GM12878 (cell line): ENCODE results near the gene RARRES1. TPM values are rescaled to one million over a fixed set of nuclear protein-coding genes. Genes with fewer than 3 reads are reported as not detected.
A peak's percentile ranks its signal among the peaks of the same experiment; 100 is the strongest.

Experiments
- ATAC-seq: fragments of 200-7000 bp; cut with Tn5 transposase; 3 replicates; pipeline ENCODE4 v1.9.1; 2020; ENCODE audit warnings: mild to moderate bottlenecking, moderate library complexity
- BruUV-seq: library from RNA; stranded (reverse); fragments of 400-500 nt; replicated peaks from 2 replicates; lab custom pipeline; 2021; lab: Mats Ljungman, UMichigan
- CTCF ChIA-PET: fragments of 300-600 bp; sonication (Branson Sonifier 250); formaldehyde crosslinking; extraction: SDS; loops from one replicate; lab custom pipeline; 2021; ENCODE audit warnings: inconsistent platforms; lab: Yijun Ruan, JAX
- POLR2A ChIA-PET: fragments of 350-600 bp; formaldehyde crosslinking; extraction: SDS; loops from one replicate; lab custom pipeline; 2021; ENCODE audit warnings: inconsistent platforms; lab: Charles Lee
- RAD21 ChIA-PET: fragments of 300-600 bp; sonication (Branson Sonifier 250); formaldehyde crosslinking; loops from one replicate; lab custom pipeline; 2023; ENCODE audit warnings: antibody characterized with exemption; ENCODE audit not compliant: unreplicated experiment; lab: Charles Lee
- SMC1A ChIA-PET: fragments of 300-600 bp; sonication (Branson Sonifier 250); formaldehyde crosslinking; loops from one replicate; lab custom pipeline; 2023; ENCODE audit not compliant: unreplicated experiment, uncharacterized antibody; lab: Charles Lee
- DNase-seq: peaks from one replicate; pipeline ENCODE4 v3.0.0-alpha.2; 2011; ENCODE audit warnings: low read depth, low spot score
- FAIRE-seq: peaks from 3 replicates; lab custom pipeline; 2011; peaks lifted over from hg19 to GRCh38; lab: Jason Lieb, UNC
- H2AFZ ChIP-seq: 2 replicates; pipeline ENCODE4 v1.6.0; 2011; ENCODE audit warnings: low read depth, low read length, control low read depth; ENCODE audit not compliant: control insufficient read depth
- H3K27ac ChIP-seq: 2 replicates; pipeline ENCODE4 v1.5.1; 2011; ENCODE audit warnings: control low read depth; ENCODE audit not compliant: control insufficient read depth, insufficient read depth
- H3K27me3 ChIP-seq, 2 experiments: replicated peaks in 1 of 2; 2 replicates each; pipeline versions ENCODE4 v1.6.0 to v1.6.1; 2011; ENCODE audit warnings: low read length in 1 of 2; ENCODE audit not compliant: control insufficient read depth in 2 of 2, insufficient read depth in 2 of 2
- H3K36me3 ChIP-seq, 2 experiments: 2 replicates each; pipeline ENCODE4 v1.5.1; 2011; ENCODE audit warnings: low read length in 1 of 2; ENCODE audit not compliant: control insufficient read depth in 2 of 2, insufficient read depth in 2 of 2
- H3K4me1 ChIP-seq: 2 replicates; pipeline ENCODE4 v1.6.1; 2011; ENCODE audit warnings: mild to moderate bottlenecking, low read length, moderate library complexity, mixed read lengths; ENCODE audit not compliant: control insufficient read depth, insufficient read depth
- H3K4me2 ChIP-seq: 2 replicates; pipeline ENCODE4 v1.6.0; 2011; ENCODE audit warnings: control low read depth; ENCODE audit not compliant: control insufficient read depth, insufficient read depth
- H3K4me3 ChIP-seq: fragments of 200-600 bp; sonication (generic); 2 replicates; pipeline ENCODE4 v1.5.1; 2016
- H3K79me2 ChIP-seq: 2 replicates; pipeline ENCODE4 v1.6.0; 2011; ENCODE audit warnings: low read length; ENCODE audit not compliant: control insufficient read depth, insufficient read depth
- H3K9ac ChIP-seq: 2 replicates; pipeline ENCODE4 v1.8.0; 2011; ENCODE audit warnings: low read length, control low read depth, mixed read lengths; ENCODE audit not compliant: control insufficient read depth, insufficient read depth
- H3K9me3 ChIP-seq: replicated peaks from 3 replicates; pipeline ENCODE4 v1.5.1; 2011; ENCODE audit warnings: mild to moderate bottlenecking, low read length; ENCODE audit not compliant: control insufficient read depth, insufficient read depth
- H4K20me1 ChIP-seq: 2 replicates; pipeline ENCODE4 v1.6.0; 2011; ENCODE audit not compliant: control insufficient read depth, insufficient read depth
- BRCA1 ChIP-seq: IDR thresholded peaks from 2 replicates; pipeline ENCODE4 v1.6.1; 2011; ENCODE audit warnings: low read depth, low read length, improper control_type of control experiment
- IKZF2 ChIP-seq, 2 experiments: fragments of 450-650 bp; IDR thresholded peaks; 2 replicates each; pipeline ENCODE4 v1.6.1; 2017; ENCODE audit warnings: mild to moderate bottlenecking in 2 of 2, moderate library complexity in 2 of 2
- IRF4 ChIP-seq: IDR thresholded peaks from 2 replicates; pipeline ENCODE4 v1.6.1; 2011; ENCODE audit warnings: low read depth, low read length
- JUNB ChIP-seq: IDR thresholded peaks from 2 replicates; pipeline ENCODE4 v1.6.1; 2016; ENCODE audit warnings: antibody characterized with exemption, mild to moderate bottlenecking
- LARP7 ChIP-seq: fragments of 450-650 bp; IDR thresholded peaks from 2 replicates; pipeline ENCODE4 v1.6.1; 2017; ENCODE audit warnings: mild to moderate bottlenecking
- MYC ChIP-seq: IDR thresholded peaks from 2 replicates; pipeline ENCODE4 v1.6.1; 2011; ENCODE audit warnings: mild to moderate bottlenecking, low read length, moderate library complexity, inconsistent platforms; ENCODE audit not compliant: insufficient read depth, insufficient replicate concordance, insufficient read length, severe bottlenecking
- SMC3 ChIP-seq: IDR thresholded peaks from 2 replicates; pipeline ENCODE4 v1.6.1; 2011; ENCODE audit warnings: low read length, improper control_type of control experiment, borderline replicate concordance
- SREBF1 ChIP-seq: IDR thresholded peaks from 2 replicates; pipeline ENCODE4 v1.6.1; 2012; ENCODE audit warnings: mild to moderate bottlenecking, low read length
- SRF ChIP-seq, 2 experiments: IDR thresholded peaks; 2 replicates each; pipeline ENCODE4 v1.6.1; 2011; ENCODE audit warnings: low read depth in 2 of 2, low read length in 2 of 2, mild to moderate bottlenecking in 1 of 2, moderate library complexity in 1 of 2
- STAT3 ChIP-seq: IDR thresholded peaks from 2 replicates; pipeline ENCODE4 v1.6.1; 2011; ENCODE audit warnings: low read depth, low read length, improper control_type of control experiment
- SUZ12 ChIP-seq: fragments of 200-600 bp; sonication (generic); IDR thresholded peaks from one replicate; pipeline ENCODE4 v1.6.1; 2018; ENCODE audit warnings: antibody characterized with exemption, mild to moderate bottlenecking; ENCODE audit not compliant: unreplicated experiment
- WGBS: methylation state at CpG from one replicate; pipeline ENCODE4 v1.1.6; 2016; ENCODE audit warnings: low lambda C conversion rate; ENCODE audit not compliant: insufficient replicate concordance, insufficient coverage; ENCODE audit errors: missing lambda C conversion rate; 5-methylcytosine and 5-hydroxymethylcytosine counted together
- in situ Hi-C: fragments of 300-500 bp; cut with MboI; formaldehyde crosslinking; loops from 9 replicates; pipeline ENCODE4 v1.14.3; 2018; ENCODE audit warnings: mixed read lengths
- intact Hi-C: fragments of 100-400 bp; cut with micrococcal nuclease; formaldehyde crosslinking; loops from one replicate; pipeline ENCODE4 v1.14.2; 2022; ENCODE audit not compliant: unreplicated experiment
- polyA plus RNA-seq, 11 experiments: library from polyadenylated mRNA; depleted of rRNA in 4 of 11; unstranded in 6 of 11; stranded (reverse) in 5 of 11; fragments of >200 nt; fragmentation: Nextera tagmentation in 4 of 11; fragmentation: Illumina TruSeq in 1 of 11; extraction: Ambion mirVana in 4 of 11; extraction: Trizol in 1 of 11; gene quantifications; 1 replicate in 1 of 11; 2 replicates in 10 of 11; pipeline versions ENCODE4 v1.2.1 to v1.2.3, GENCODE V29; 2011 to 2016; ENCODE audit warnings: inconsistent platforms in 2 of 11, missing spikeins in 2 of 11, low read depth in 1 of 11
- total RNA-seq, 4 experiments: library from RNA; depleted of rRNA in 3 of 4; stranded (reverse); fragments of >200 nt in 3 of 4; fragmentation: Illumina TruSeq in 1 of 4; extraction: Trizol in 1 of 4; gene quantifications; 2 replicates each; pipeline versions ENCODE4 v1.2.1 to v1.2.3, GENCODE V29; 2013 to 2021
- TF ChIP-seq, protein P1 (sequence below): fragments of 450-650 bp; formaldehyde crosslinking; IDR thresholded peaks from 2 replicates; pipeline ENCODE4 v1.4.0; 2020; ENCODE audit warnings: mild to moderate bottlenecking, moderate library complexity
- TF ChIP-seq, protein P2 (sequence below): IDR thresholded peaks from 2 replicates; pipeline ENCODE4 v1.6.1; 2011; ENCODE audit warnings: low read depth, low read length, improper control_type of control experiment, borderline replicate concordance
- TF ChIP-seq, protein P3 (sequence below): IDR thresholded peaks from 2 replicates; pipeline ENCODE4 v1.6.1; 2012; ENCODE audit warnings: low read depth, low read length, improper control_type of control experiment

RARRES1 gene
- total and polyA plus RNA-seq, 10 of the 15 experiments (the other 5 are each of a cell fraction or from before 2014, with no cell fraction given): 0.02 to 0.83 (median 0.63) TPM; not detected in 7

GRCh38 chr3:158727206-158728060, 4.8 kb downstream of the RARRES1 start (continued):
- TF ChIP-seq, protein P1, sequence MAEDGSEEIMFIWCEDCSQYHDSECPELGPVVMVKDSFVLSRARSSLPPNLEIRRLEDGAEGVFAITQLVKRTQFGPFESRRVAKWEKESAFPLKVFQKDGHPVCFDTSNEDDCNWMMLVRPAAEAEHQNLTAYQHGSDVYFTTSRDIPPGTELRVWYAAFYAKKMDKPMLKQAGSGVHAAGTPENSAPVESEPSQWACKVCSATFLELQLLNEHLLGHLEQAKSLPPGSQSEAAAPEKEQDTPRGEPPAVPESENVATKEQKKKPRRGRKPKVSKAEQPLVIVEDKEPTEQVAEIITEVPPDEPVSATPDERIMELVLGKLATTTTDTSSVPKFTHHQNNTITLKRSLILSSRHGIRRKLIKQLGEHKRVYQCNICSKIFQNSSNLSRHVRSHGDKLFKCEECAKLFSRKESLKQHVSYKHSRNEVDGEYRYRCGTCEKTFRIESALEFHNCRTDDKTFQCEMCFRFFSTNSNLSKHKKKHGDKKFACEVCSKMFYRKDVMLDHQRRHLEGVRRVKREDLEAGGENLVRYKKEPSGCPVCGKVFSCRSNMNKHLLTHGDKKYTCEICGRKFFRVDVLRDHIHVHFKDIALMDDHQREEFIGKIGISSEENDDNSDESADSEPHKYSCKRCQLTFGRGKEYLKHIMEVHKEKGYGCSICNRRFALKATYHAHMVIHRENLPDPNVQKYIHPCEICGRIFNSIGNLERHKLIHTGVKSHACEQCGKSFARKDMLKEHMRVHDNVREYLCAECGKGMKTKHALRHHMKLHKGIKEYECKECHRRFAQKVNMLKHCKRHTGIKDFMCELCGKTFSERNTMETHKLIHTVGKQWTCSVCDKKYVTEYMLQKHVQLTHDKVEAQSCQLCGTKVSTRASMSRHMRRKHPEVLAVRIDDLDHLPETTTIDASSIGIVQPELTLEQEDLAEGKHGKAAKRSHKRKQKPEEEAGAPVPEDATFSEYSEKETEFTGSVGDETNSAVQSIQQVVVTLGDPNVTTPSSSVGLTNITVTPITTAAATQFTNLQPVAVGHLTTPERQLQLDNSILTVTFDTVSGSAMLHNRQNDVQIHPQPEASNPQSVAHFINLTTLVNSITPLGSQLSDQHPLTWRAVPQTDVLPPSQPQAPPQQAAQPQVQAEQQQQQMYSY (CRISPR knock-in tag): no peak
- TF ChIP-seq SRF (IDR thresholded peaks at IDR 0.05; ENCODE audit: low read depth in 2 of 2, low read length in 2 of 2): no peak
- no peak for TF ChIP-seq JUNB
- no peak for TF ChIP-seq MYC
- peak; percentile 76; the same call in 1 of the 2 replicates for TF ChIP-seq SMC3

DNA sequence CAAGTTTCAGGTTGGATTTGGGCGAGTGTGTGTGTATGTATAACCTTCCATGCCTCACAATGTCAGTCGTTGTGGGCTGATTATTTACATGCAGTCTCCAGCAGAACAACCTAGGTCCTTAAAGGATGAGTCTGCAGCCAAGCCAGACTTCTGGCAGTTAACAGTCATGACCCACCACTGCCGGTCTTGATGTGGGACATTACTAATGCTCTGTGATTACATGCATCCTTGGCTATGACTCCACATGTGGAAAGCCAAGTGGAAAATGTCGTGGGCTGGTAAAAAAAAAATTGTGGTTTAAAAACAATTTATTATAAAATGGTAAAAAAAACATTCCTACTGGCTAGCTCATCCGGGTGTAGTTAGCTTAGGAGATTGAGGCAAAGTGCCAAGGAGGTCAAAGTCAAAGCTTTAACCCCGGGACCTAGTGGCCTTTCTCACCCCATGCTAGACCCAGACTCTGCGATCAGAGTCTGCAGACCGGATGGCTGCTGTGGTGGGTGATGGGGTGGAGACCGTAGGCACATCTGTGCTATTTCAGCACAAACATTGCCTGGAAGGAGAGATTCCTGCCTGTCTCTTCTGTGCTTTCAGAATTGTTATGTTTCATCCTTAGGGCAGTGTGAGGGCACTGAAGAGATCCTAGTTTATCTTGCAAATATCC, 6.8 kb downstream of the RARRES1 start:
- no peak for ATAC-seq
- no peaks in the 10 kb centered on the region for H3K79me2 ChIP-seq
- no peaks in the 10 kb centered on the region for H3K4me1 ChIP-seq
- DNase-seq: no peak
- no peaks in the 10 kb centered on the region; a peak in 1 of 4 replicates for H3K36me3 ChIP-seq
- intact Hi-C loops (no loop called here), in situ Hi-C loops (no loop called here)
- ChIA-PET POLR2A (no interaction called here), RAD21 (interaction anchor here (4.5 kb wide), 1 partner anchor 65 kb away, joined by 78 read pairs; no protein-coding TSS in a partner anchor), SMC1A (interaction anchor here (5.1 kb wide), 1 partner anchor 65 kb away, joined by 59 read pairs; no protein-coding TSS in a partner anchor), CTCF (interaction anchor here (0.6 to 6.2 kb wide), 8 partner anchors 12 to 77 kb away, joined by 3 to 159 read pairs (median 13); partner anchors contain the start of gene MFSD1)
- 58% methylated on average over 9 of the region's 9 CpGs for WGBS
- H3K9ac ChIP-seq: no peak overlapping the region
- FAIRE-seq: no peak
- no peaks in the 10 kb centered on the region for H4K20me1 ChIP-seq
- H3K4me2 ChIP-seq: no peak overlapping the region
- no peaks in the 10 kb centered on the region for H3K27me3 ChIP-seq
- no peak overlapping the region for H3K27ac ChIP-seq
- H3K4me3 ChIP-seq: no peak overlapping the region
- no peak overlapping the region for H2AFZ ChIP-seq
- no TSS peak for BruUV-seq
- no peaks in the 10 kb centered on the region for H3K9me3 ChIP-seq
- no peak for TF ChIP-seq STAT3
- no peak for TF ChIP-seq SUZ12
- TF ChIP-seq BRCA1: no peak
- TF ChIP-seq IRF4: no peak
- TF ChIP-seq SREBF1: no peak
- no peak for TF ChIP-seq LARP7
- TF ChIP-seq IKZF2 (IDR thresholded peaks at IDR 0.05): no peak
- no peak for TF ChIP-seq JUNB
- TF ChIP-seq, protein P2, sequence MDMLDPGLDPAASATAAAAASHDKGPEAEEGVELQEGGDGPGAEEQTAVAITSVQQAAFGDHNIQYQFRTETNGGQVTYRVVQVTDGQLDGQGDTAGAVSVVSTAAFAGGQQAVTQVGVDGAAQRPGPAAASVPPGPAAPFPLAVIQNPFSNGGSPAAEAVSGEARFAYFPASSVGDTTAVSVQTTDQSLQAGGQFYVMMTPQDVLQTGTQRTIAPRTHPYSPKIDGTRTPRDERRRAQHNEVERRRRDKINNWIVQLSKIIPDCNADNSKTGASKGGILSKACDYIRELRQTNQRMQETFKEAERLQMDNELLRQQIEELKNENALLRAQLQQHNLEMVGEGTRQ: no peak
- TF ChIP-seq, protein P3, sequence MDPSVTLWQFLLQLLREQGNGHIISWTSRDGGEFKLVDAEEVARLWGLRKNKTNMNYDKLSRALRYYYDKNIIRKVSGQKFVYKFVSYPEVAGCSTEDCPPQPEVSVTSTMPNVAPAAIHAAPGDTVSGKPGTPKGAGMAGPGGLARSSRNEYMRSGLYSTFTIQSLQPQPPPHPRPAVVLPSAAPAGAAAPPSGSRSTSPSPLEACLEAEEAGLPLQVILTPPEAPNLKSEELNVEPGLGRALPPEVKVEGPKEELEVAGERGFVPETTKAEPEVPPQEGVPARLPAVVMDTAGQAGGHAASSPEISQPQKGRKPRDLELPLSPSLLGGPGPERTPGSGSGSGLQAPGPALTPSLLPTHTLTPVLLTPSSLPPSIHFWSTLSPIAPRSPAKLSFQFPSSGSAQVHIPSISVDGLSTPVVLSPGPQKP: no peak
